Hypothalamus (tissue), 51 donors: ENCODE data around the gene MAP7D3.
"Not testable (repeated sequence)": the region's sequence is repeated elsewhere in the genome, so short reads cannot be mapped to it uniquely, and the experiment has no call there.

ENCODE experiments used
- DNase-seq, 51 donors: peaks; one replicate each; lab custom pipeline; 2025; lab: John Stamatoyannopoulos, UW

Gene MAP7D3, protein sequence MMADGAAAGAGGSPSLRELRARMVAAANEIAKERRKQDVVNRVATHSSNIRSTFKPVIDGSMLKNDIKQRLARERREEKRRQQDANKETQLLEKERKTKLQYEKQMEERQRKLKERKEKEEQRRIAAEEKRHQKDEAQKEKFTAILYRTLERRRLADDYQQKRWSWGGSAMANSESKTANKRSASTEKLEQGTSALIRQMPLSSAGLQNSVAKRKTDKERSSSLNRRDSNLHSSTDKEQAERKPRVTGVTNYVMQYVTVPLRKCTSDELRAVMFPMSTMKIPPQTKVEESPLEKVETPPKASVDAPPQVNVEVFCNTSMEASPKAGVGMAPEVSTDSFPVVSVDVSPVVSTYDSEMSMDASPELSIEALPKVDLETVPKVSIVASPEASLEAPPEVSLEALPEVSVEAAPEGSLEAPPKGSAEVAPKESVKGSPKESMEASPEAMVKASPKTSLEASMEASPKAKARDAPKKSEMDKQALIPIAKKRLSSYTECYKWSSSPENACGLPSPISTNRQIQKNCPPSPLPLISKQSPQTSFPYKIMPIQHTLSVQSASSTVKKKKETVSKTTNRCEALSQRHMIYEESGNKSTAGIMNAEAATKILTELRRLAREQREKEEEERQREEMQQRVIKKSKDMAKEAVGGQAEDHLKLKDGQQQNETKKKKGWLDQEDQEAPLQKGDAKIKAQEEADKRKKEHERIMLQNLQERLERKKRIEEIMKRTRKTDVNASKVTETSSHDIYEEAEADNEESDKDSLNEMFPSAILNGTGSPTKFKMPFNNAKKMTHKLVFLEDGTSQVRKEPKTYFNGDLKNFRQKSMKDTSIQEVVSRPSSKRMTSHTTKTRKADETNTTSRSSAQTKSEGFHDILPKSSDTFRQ

DNA sequence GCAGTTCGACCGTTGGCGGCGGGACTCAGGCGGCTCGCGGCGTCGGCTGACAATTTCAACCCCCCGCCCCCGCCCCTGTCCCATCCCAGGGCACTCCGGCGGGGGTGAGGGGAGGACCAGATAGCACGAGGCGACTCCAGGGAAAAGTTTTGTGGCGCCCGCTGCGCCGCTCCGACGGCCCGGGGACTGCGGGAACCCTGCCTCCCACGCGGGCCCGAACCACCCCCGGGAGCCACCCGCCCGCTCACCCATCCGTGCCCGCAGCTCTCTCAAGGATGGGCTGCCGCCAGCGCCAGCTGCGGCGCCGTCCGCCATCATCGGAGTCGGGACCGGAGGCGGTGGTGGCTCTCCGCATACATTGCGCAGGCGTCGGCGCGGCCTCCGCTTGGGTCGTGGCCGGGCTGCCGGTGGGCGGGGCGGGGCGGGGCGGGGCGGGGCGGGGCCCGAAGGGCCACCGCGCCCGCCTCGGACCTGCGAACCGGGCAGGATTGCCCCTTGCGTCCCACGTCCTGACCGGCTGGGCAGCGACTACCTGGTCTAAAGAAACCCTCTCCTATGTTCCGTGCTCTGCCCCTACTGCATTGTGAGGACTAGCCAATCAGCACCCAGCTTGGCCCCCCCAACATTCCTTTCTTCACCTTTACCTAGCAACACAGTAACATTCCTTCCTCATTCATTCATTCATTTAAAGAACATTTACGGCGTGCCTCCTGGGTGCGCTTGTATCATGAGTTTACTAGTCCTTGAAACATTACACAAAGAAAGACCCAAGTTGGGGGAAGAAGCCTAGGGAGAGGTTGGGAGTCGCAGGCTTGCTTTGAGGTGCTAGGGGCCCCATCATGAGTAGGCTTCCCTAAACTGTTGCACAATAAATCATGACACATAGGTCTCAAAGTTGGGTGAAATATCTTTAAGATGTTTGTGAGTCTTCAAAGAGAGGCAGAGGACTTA, at the start of gene MAP7D3:
TSS of gene MAP7D3 (minus strand) at position 360 of the 951 bp plus-strand sequence. CDS start at position 318, 42 bp downstream.
- peak in 43 of 51 donors; percentile 0 to 64 (median 20) for DNase-seq

DNA sequence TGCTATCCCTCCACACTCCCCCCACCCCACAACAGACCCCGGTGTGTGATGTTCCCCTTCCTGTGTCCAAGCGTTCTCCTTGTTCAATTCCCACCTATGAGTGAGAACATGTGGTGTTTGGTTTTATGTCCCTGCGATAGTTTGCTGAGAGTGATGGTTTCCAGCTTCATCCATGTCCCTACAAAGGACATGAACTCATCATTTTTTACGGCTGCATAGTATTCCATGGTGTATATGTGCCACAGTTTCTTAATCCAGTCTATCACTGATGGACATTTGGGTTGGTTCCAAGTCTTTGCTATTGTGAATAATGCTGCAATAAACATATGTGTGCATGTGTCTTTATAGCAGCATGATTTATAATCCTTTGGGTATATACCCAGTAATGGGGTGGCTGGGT, 49.5 kb upstream of the MAP7D3 start, which contains the start of gene ADGRG4:
TSS of gene ADGRG4 (plus strand) at position 243 of the 400 bp plus-strand sequence. CDS start 7,815 bp downstream, outside the sequence.
- DNase-seq: not testable (repeated sequence)

DNA sequence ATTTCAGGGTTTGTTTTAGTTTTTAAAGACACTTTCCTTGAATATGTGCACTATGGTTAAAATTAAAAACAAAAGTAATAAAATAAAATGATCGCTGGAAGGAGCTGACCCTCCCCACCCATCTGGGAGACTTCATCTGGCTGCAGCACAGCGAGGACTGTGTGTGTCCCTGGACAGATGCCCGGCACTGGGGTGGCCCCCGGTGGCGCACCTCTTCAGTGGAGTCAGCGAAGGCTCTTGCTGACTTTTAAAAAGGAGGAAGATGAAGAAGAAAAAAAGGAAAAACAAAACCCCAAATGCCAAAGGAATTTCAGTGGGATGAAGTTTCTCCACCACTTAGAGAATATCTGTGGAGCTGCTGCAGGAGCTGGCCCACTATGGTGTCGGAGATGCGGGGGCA, 44.2 kb upstream of the MAP7D3 start:
- no peak for DNase-seq

DNA sequence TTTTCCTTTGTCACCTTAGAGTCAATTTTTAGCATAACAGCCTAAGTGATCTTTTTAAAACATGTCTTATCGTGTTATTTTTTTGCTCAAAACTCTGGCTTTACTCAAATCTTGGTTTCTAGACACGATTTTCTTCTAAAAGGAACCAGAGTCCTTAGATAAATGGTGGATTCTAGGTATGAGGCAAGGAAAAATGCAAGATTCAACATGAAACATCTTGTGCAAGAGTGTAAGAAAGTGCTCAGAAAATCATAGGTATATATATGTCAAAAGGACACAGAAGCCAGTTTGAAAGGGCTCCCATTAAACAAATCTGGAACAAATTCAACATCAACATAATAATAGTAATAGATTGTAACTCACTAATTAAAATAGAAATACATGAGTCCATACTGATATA, 41.5 kb upstream of the MAP7D3 start:
- DNase-seq: no peak

DNA sequence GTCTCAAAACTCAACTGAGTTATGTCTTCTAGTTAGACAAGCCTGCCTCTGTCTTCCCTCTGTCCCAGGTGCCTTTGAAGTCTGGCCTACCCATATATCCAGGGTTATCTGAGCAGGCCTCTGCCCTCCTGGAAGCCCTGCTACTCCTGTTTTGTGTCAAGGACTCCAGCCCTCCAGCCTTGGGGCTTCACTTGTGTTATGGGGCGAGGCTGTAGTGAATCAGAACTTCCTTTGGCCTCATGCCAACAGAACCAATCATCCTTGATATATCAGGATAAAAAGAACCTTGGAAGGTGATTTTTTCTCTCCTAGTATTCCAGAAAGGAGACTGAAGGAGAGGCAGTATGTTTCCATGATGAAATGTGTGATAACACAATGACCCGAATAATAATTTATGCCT, 40.6 kb upstream of the MAP7D3 start:
- DNase-seq: no peak

DNA sequence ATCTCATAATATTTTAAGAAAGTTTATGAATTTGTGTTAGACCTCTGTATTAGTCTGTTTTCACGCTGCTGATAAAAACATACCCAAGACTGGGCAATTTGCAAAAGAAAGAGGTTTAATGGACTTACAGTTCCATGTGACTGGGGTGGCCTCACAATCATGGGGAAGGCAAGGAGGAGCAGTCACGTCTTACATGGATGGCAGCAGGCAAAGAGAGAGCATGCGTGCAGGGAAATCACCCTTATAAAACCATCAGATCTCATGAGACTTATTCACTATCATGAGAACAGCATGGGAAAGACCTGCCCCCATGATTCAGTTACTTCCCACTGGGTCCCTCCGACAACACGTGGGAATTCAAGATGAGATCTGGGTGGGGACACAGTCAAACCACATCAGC, 35.2 kb upstream of the MAP7D3 start:
- not testable (repeated sequence) for DNase-seq

DNA sequence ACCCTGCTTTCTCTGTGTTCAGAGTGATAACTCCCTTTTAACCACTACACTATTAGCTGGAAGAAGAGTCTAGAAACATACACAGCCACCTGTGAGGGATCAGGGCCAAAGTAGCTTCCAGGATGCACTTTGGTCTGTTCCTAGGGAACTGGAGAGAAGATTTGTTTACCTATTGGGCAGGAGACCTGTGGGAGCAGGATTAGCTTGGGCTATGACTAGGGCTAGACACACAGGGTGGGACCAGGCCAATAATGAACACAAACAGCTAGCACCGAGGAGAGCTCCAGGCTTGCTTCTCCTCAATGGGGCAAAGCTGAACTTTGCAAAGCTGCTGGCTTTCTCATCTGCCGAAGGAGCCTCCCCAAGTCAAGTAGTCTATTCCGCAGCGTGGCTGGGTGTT, 24.4 kb upstream of the MAP7D3 start:
- no peak for DNase-seq

DNA sequence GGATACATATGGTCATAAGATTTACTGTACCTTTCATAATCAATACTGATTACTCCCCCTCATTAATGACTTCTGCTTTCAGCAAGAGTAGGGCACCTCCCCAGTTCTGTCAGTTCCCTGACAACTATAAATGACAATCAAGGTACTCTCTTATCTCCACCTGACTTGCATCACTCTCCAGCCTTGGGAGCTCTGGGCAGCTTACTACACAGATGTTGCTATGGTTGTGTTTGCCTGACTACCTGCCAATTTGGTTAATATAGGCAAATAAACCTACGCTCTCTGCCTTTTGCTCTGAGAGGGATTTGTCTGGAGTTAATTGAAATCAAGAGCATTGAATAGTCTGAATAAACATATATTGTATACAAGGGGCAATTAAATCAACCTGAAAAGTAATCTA, 22.8 kb upstream of the MAP7D3 start:
- no peak for DNase-seq

DNA sequence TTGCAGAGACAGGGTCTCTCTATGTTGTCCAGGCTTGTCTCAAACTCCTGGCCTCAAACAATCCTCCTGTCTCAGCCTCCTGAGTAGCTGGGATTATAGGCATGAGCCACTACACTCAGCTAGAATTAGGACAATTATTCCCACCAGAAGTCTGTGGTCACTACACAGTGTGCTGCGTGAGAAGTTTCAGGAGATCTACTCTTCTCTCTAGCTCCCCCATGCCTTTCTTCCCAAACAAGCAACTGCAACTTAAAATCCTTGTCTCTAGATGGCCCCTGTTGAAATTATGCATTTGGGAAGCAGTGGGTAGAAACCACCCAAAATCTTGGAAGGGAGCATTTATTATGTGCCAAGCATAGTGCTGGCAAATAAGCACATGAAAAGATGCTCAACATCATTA, 21.1 kb upstream of the MAP7D3 start:
- DNase-seq: no peak

DNA sequence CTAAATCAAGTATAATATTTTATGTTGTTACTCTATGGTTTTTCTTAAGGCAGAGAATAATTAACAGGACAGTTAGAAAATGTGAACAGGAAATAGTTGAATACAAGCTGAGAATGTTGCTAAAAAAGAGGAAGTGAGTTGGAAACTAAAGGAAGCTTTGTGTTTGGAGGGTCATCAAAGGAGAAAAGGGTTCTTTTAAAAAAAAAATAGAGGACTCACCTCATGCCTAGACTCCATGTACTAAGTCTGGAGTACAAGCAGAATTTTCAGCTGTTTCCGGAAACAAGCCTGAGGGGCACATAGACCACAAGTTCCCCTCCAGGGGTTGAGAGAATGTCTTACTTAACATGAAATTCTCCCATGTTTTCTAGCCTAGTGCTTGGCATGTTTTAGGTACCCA, 20.1 kb upstream of the MAP7D3 start:
- DNase-seq: no peak

DNA sequence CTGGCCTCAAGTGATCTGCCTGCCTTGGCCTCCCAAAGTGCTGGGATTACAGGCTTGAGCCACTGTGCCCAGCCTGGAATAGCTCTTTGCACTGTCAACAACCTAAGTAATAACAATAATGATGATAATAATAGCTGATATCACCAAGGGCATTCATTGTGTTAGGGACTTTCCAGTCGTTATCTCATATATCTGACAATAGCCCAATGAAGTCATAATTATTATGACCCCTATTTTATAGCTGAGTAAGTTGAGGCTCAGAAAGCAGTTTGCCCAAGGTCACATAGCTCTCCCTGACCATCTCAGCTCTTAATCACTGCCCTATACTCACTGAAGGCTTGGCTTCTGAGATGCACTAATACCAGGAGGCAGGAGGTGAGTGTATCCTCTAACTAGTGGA, 18.7 kb upstream of the MAP7D3 start:
- DNase-seq: no peak

DNA sequence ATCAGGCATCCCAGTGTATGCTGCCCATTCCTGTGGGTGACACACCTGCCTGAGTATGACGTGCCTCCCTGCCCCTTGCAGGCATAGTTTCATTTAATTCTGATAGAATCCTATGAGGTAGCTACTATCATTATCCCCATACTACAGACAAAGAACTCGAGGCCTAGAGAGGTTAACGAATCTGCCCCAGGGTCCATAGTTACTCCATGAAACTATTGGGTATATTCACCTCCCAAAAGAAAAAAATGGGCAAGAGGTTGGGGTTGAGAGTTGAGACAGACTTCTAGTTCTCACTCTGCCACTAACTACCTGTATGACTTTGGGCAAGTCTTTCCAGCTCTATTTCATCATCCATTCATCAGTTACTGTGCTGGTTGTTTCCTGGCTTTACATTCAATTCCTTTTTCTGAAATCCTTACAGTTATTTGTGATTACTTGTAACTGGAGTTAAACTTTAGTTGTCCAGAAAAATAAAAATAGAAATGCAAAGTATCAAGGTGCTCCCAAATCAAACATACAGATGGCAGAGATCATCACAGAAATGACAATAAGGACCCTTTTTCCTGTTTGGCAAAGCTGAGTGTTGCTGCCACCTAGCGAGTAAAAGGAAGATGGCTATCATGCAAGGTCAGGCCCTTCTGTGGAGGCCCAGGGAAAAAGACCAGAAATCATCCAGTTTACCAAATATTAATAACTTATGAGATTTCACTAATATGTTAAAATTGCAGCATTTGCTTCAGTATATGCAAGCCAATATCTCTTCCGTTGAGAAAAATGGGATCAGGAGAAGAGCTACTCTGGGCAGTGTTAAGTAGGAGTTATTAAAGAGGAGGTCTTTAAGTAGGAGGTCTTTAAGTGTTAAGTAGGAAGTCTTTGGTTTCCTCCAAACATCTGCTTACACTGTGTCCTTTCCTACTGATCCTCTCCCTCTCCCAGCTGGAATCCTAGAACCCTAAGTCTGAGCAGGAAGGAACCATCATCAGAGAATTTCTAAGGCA, 17.1 kb upstream of the MAP7D3 start:
- peak in 21 of 51 donors; percentile 0 to 36 (median 7) for DNase-seq

DNA sequence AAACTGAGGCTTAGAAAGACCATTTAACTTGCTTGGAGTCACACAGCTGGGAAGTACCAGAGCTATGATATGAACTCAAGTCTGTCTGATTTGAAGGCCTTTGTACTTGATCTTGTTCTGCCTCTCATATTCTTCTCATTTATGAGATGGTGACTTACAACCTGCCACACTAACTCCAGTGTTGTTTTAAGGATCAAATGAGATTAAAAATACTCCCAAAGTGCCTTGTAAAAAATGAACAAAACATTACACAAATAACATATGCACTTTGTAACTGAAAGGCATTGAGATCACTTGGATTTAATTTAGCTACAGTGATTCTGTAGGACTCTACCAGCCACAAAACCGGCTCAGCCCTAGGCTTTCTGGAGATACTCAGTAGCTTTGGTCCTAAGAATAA, 15.6 kb upstream of the MAP7D3 start:
- DNase-seq: no peak

DNA sequence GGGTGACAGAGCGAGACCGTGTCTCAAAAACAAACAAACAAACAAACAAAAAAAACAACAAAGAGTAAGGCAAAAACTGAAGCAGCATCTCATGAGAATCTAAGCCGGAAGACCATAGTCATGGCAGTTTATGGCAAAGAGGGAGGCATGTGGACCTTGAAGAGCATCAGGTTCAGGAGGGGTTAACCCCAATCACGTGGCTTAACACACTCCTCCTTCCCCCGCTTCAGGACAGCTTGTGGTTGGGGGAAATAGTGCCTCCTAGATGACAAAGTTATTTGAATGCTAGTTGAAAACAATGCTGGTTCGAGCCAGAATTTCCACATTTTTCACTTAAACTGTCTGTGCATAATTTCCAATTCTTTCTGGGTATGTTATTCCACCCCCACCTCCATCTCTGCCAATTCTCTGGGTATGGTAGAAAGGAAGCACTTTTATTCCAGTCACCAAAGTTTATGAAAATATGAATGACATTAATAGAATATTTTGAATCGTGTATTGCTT, 11.7 kb upstream of the MAP7D3 start:
- no peak for DNase-seq

DNA sequence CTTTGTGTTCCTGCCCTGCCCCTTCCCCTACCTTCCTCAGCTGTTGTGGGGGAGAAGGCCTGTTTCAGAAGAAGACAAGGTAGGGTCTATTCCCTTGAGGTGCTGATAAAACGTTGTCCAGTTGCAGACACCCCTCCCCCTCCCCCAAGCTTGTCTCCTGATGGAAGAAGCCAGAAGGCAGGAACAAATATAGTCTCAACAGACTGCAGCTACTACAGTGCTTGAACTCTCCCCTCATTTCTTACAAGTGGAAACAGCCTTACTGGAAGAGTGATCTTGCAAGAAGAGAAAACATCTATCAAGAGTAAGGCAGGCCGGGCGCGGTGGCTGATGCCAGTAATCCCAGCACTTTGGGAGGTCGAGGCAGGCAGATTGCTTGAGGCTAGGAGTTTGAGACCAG, 11.0 kb upstream of the MAP7D3 start:
- DNase-seq: no peak

DNA sequence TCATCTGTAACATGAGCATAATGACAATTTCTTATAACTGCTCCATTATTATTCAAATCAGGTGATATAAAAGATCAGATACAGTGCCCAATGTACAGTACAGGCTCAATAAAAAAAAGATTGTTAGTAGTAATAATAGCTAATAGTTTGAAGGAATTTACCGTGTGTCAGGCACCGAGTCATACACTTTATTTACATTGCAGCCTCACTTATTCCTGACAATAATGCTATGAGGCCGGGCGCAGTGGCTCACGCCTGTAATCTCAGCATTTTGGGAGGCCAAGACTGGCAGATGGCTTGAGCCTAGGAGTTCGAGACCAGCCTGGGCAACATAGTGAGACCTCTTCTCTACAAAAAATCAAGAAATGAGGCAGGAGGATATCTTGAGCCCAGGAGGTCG, 10.1 kb upstream of the MAP7D3 start:
- DNase-seq: no peak

DNA sequence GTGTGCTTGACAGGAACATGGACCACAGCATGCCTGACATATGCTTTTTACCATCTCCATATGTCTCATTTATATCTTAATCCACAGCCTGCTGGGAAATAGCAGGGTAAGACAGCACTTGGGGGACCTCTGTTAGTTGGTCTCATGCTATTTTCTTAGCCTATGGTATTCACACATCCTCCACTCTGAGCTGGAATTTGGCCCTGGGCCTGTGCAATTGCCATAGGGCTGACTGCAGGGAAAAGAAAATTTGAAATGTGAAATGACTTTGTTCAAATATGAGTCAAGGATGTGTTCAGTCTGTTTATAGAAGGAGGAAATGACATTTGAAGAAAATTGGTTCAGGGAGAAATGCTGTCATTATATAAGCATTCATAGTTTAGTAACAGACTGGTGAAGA, 9.6 kb upstream of the MAP7D3 start:
- DNase-seq: peak in 1 of 51 donors; percentile 9

DNA sequence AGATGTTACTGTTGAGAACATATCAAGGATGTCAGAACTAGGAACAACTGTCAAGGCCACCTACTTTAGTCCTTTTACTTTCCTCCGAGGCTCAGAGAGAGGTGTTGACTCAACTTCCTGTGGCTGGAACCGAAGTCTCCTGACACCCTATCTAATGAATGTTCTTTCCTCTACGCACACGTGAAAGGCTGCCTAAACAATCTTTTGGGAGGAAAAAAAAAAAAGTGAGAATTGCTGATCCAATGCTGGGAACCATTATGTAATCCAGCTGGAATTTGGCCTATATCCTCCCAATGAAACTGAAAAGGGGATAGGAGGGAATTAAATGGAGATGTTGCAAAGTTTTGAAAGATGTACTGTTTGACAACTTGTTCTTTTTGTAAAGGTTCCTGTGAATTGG, 8.3 kb upstream of the MAP7D3 start:
- no peak for DNase-seq

DNA sequence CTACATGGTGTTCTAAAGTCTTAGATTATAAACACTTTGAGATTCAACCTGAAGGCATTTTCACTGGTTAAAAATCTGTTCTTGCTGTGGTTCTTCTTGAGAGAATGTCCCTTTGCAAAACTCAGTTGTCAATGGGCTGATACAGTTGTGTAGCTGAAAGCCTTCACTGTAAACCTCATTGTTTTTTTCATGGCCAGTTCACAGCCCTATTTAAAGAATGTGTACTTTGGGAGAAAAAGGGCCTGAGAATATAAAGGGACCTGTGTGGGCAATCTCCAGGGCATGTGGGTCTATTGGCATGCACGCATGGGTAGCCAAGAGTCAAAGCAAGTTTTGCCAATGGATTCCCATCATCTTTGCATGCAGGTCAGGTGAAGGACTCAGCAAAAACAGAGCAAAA, 7.8 kb upstream of the MAP7D3 start:
- DNase-seq: no peak
